Uterus (tissue), 2 donors: Measurements from ENCODE around the gene ORMDL3.
"Not testable (repeated sequence)": the region's sequence is repeated elsewhere in the genome, so short reads cannot be mapped to it uniquely, and the experiment has no call there.

Experiments used
- CTCF ChIP-seq, 4 experiments: fragments of 200-600 bp in 2 of 4; fragments of 450-650 bp in 2 of 4; sonication (generic) in 2 of 4; IDR thresholded peaks; one replicate each; pipeline ENCODE4 v1.5.1; 2016 to 2019; ENCODE audit warnings: antibody characterized with exemption in 4 of 4, mild to moderate bottlenecking in 2 of 4, moderate library complexity in 1 of 4
- POLR2A ChIP-seq, 2 donors: fragments of 450-650 bp; IDR thresholded peaks; one replicate each; pipeline ENCODE4 v1.6.1; 2016; ENCODE audit warnings: antibody characterized with exemption in 2 of 2, mild to moderate bottlenecking in 1 of 2, moderate library complexity in 1 of 2

- not testable (repeated sequence) for TF ChIP-seq CTCF, POLR2A (IDR thresholded peaks at IDR 0.05)
These were observed 25.4 kb downstream of the ORMDL3 start for GRCh38 chr17:39902027-39902426.
